NOMO-1 (cell line): ENCODE results near the gene PEAK1.
"Not testable (repeated sequence)": the region's sequence is repeated elsewhere in the genome, so short reads cannot be mapped to it uniquely, and the experiment has no call there.

ENCODE experiments used
- DNase-seq, 2 experiments: peaks; one replicate each; lab custom pipeline; 2025; ENCODE audit not compliant: unreplicated experiment in 2 of 2; lab: John Stamatoyannopoulos, UW

The PEAK1 gene

GRCh38 chr15:77185242-77185785, 234.6 kb downstream of the PEAK1 start:
- peak in 1 of 2 experiments; percentile 55 for DNase-seq

GRCh38 chr15:77184352-77184751, 235.6 kb downstream of the PEAK1 start:
- DNase-seq: not testable (repeated sequence)

GRCh38 chr15:77183066-77183465, 236.8 kb downstream of the PEAK1 start:
- no peak for DNase-seq

DNA sequence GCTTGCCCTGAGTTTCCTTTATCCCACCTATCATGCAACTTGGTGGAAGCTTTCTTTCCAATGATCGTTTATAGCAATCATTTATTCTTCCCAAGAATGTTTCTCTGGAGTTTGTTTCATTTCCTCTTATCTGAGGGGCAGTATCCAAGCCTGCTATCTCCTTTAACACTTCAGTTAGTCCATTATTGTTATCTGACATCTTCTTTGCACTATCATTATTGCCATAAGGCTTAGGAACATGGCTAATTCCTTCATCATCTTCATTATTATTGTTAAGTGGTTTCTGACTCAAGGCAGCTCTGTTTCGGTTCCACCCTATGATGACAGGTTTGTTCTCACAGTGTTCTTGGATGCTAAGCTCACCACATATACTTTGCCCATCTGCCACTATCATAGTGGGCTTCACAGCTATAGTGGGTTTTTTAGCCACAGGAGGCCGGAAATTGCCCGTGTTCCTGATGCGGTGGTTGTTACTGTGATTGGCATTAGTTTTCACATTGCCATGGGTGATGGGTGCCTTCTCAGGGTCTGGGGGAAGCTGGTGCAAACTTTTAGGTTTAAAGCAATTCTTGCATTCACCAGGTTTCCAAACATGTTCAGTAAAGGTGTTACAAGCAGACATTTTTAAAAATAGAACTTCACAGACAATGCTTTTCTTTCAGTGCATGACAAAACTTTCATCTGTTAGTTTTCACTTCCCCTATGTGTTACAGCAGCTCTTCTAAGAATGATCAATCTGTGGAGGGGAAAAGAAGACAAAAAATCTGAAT, 238.4 kb downstream of the PEAK1 start:
- DNase-seq: peak in 1 of 2 experiments; percentile 69

DNA sequence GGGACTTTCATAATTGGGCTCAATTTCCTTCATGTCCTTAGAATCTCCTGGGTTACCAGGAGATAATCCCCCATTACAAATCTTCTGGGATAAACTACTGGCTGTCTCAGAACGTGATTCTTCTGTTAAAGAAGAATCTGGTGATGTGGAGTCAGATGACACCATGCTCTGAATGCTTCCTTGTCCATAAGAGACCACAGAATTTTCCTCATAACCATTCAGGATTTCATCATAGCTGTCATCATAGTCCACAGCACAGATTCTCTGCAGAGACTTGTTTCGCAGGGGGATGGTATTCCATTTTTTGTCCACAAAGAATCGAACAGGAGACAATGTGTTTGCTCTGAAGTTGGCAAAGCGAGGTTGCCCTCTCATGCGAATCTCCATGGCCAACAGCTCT, 239.1 kb downstream of the PEAK1 start:
- DNase-seq: peak in 1 of 2 experiments; percentile 22

- peak in 1 of 2 experiments; percentile 1 for DNase-seq
Measured at GRCh38 chr15:77180270-77180669, 239.6 kb downstream of the PEAK1 start.

DNA sequence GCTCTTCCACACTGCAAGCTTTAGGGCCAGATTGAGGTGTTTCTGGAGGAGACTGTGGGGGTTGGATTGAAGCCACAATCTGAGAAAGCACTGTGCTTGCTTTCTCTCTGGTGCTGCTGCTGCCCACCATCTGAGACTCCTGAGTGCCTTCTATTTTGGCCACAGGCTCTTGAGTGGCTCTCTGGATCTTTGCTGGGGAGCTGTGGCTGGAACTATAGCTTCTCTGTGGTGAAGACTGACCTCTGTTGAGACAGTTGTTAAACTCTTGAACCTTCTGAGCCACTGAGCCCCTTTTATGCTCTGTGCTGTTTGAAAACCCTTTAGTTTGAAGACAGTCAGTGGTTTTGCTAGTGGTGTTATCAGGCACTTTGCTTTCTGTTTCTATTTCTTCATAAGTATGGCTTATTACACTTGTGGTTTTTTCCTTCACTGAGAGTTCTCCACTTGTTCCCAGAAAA, 240.3 kb downstream of the PEAK1 start:
- DNase-seq: peak in 1 of 2 experiments; percentile 58

GRCh38 chr15:77178411-77178810, 241.5 kb downstream of the PEAK1 start:
- no peak for DNase-seq

- not testable (repeated sequence) for DNase-seq
Measured at GRCh38 chr15:77176148-77176547, 243.8 kb downstream of the PEAK1 start.

GRCh38 chr15:77173487-77173886, 246.4 kb downstream of the PEAK1 start:
- no peak for DNase-seq

- DNase-seq: no peak
Measured at GRCh38 chr15:77171221-77171967, 248.5 kb downstream of the PEAK1 start.

DNA sequence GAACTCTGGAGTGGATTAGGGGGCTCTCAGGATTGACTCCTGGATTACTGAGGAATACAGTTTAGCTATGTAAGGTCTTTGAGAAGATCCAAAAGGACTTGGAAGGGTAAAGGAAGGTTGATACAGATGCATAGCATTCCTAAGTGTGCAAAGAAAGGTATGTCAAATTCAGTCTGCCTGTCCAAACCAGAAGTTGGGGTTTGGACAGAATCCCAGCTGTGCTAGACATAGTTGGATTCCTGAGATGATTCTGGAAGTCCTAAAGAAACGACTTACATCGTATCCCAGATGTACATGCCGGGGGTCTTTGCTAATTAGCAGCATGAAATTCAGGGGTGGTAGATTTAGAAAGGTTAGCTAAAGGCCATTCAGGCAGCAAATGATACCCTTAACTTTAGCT, 251.3 kb downstream of the PEAK1 start:
- DNase-seq: no peak

- no peak for DNase-seq
Measured at GRCh38 chr15:77168141-77168540, 251.8 kb downstream of the PEAK1 start.

GRCh38 chr15:77167406-77167805, 252.5 kb downstream of the PEAK1 start:
- DNase-seq: no peak

- no peak for DNase-seq
Measured at GRCh38 chr15:77163781-77164384, 256.0 kb downstream of the PEAK1 start.

- DNase-seq: peak; percentile 58 to 74
Measured at GRCh38 chr15:77162872-77163633, 256.9 kb downstream of the PEAK1 start.

DNA sequence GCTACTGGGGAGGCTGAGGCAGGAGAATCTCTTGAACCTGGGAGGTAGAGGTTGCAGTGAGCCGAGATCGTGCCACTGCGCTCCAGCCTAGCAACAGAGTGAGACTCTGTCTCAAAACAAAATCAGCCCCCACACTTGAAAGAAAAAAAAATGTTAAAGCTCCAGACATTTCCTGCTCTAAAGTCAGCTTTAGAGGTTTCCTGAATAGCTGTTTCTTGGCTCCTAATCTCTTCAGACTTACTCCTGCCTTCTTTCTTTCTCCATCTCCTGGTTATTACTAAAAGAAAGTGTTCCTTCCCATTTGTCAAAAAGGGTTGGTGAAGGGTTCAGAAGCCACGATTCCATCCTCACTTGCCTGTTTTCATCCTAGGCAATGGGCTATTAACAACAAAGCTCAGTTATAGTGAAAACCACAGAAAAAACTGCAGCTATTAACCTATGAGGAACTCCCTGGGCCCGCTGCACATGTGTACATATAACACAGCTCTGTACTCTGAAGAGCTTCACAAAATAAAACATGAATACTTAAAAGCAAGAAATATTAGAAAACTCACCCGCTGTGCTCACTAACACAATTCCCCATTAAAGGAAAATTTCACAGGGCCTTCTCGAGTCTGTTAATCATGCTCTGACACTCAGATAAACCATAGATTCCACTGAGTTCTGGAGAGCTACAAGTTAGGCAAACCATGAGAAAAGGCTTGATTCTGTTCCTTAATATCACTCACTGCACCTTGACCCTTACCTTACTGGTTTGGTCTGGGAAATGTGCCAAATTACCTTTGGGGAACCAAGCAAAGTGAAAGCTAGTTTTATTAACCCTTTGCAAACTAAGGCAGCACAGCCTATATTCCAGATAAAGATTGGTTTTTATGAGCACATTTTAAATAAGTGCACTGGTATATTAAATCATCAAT, 259.1 kb downstream of the PEAK1 start:
- peak in 1 of 2 experiments; percentile 51 for DNase-seq

DNA sequence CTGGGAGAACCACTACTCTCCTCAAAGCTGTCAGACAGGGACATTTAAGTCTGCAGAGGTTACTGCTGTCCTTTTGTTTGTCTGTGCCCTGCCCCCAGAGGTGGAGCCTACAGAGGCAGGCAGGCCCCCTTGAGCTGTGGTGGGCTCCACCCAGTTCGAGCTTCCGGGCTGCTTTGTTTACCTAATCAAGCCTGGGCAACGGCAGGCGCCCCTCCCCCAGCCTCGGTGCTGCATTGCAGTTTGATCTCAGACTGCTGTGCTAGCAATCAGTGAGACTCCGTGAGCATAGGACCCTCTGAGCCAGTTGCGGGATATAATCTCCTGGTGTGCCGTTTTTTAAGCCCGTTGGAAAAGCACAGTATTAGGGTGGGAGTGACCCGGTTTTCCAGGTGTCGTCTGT, 263.9 kb downstream of the PEAK1 start:
- DNase-seq: not testable (repeated sequence)

DNA sequence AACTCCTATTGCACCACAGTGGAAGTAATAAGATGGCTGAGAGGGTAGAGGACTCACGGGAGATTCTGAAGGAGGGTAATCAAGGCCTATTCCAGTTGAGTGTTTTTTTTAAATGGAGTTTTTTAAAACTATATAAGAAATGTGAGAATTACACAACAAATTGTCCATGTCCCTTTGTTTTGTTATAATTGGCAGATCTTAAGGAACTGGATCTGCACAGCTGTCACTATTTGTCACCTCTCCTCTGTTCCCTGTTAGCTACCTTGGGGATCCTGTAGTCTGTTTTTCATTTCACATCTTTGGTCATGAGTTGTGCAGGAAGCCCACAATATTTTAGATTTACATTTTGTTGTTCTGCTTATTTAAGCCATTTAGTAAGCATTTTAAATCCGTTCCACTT, 271.7 kb downstream of the PEAK1 start:
- no peak for DNase-seq
